Mucosa of descending colon (tissue), 3 donors: Measurements from ENCODE around the gene GPATCH11. TPM values are rescaled to one million over a fixed set of nuclear protein-coding genes. Genes with fewer than 3 reads are reported as not detected.

Experiments used
- ATAC-seq: fragments of 200-7000 bp; cut with Tn5 transposase; one replicate; pipeline ENCODE4 v1.9.1; 2020; ENCODE audit warnings: mild to moderate bottlenecking, moderate library complexity
- DNase-seq, 3 donors: peaks; one replicate each; pipeline ENCODE4 v3.0.0-alpha.2; 2020
- H3K36me3 ChIP-seq: fragments of 200-600 bp; one replicate; pipeline ENCODE4 v1.8.0; 2021; ENCODE audit warnings: low read depth, mild to moderate bottlenecking
- H3K4me1 ChIP-seq: fragments of 200-600 bp; one replicate; pipeline ENCODE4 v1.8.0; 2021; ENCODE audit warnings: low read depth, mild to moderate bottlenecking
- H3K4me3 ChIP-seq: fragments of 200-600 bp; one replicate; pipeline ENCODE4 v1.8.0; 2021; ENCODE audit warnings: mild to moderate bottlenecking
- H3K9me3 ChIP-seq: fragments of 200-600 bp; one replicate; pipeline ENCODE4 v1.8.0; 2021; ENCODE audit warnings: mild to moderate bottlenecking
- intact Hi-C, 2 donors: fragments of 100-400 bp; cut with DNase I in 1 of 2; cut with micrococcal nuclease in 1 of 2; formaldehyde crosslinking; loops; one replicate each; pipeline versions ENCODE4 v1.11.0 to v1.11.1; 2022; cut with DNase I, micrococcal nuclease
- total RNA-seq, 3 donors: library from RNA; stranded (reverse); fragmentation: NEBNext Ultra II Directional in 2 of 3; extraction: Animal tissue kit (Norgen Biotek cat#: 25700) in 2 of 3; gene quantifications; one replicate each; pipeline versions ENCODE4 v1.2.1 to v1.2.4, GENCODE V29; 2021 to 2023
- TF ChIP-seq, protein P1 (sequence below): fragments of 200-600 bp; IDR thresholded peaks from one replicate; pipeline ENCODE4 v1.8.0; 2022; ENCODE audit warnings: antibody characterized with exemption, mild to moderate bottlenecking
- donor health status: DM: no; HTN: no; CAD: no; lungs with moderate emphysema.
- donor health status: DM: no; HTN: no; CAD: no.
- donor health status: DM: no; HTN: yes; CAD: no.

GPATCH11 gene
- total RNA-seq, 3 donors from 2014 or later = 5.6 to 7.8 (median 6.4) TPM

DNA sequence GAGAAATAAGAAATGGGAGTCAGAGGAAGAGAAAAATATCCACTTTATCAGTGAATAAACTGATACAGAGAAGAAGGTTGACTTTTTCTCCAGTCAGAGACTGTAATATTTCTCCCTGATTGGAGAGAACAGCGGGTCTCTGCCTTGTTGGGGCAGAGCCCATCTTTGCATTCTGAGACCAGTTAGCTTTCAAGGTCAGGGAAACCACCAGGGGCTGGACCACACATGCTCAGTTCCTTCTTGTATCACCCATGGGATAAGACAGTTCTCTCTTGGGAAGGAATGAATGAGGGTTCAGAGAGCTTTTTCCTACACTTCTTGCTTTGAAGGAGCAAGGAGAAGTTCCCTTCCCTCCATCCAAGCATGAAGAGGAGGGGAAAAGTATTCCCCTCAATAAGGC is 12.2 kb downstream of the GPATCH11 start:
- TF ChIP-seq, protein P1, sequence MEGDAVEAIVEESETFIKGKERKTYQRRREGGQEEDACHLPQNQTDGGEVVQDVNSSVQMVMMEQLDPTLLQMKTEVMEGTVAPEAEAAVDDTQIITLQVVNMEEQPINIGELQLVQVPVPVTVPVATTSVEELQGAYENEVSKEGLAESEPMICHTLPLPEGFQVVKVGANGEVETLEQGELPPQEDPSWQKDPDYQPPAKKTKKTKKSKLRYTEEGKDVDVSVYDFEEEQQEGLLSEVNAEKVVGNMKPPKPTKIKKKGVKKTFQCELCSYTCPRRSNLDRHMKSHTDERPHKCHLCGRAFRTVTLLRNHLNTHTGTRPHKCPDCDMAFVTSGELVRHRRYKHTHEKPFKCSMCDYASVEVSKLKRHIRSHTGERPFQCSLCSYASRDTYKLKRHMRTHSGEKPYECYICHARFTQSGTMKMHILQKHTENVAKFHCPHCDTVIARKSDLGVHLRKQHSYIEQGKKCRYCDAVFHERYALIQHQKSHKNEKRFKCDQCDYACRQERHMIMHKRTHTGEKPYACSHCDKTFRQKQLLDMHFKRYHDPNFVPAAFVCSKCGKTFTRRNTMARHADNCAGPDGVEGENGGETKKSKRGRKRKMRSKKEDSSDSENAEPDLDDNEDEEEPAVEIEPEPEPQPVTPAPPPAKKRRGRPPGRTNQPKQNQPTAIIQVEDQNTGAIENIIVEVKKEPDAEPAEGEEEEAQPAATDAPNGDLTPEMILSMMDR = no peak
- no peaks in the 10 kb centered on the region for H3K4me1 ChIP-seq
- no peaks in the 10 kb centered on the region for H3K9me3 ChIP-seq
- no peak overlapping the region for H3K4me3 ChIP-seq
- intact Hi-C loops = no loop called here
- no peak for ATAC-seq
- no peaks in the 10 kb centered on the region for H3K36me3 ChIP-seq
- DNase-seq = no peak

DNA sequence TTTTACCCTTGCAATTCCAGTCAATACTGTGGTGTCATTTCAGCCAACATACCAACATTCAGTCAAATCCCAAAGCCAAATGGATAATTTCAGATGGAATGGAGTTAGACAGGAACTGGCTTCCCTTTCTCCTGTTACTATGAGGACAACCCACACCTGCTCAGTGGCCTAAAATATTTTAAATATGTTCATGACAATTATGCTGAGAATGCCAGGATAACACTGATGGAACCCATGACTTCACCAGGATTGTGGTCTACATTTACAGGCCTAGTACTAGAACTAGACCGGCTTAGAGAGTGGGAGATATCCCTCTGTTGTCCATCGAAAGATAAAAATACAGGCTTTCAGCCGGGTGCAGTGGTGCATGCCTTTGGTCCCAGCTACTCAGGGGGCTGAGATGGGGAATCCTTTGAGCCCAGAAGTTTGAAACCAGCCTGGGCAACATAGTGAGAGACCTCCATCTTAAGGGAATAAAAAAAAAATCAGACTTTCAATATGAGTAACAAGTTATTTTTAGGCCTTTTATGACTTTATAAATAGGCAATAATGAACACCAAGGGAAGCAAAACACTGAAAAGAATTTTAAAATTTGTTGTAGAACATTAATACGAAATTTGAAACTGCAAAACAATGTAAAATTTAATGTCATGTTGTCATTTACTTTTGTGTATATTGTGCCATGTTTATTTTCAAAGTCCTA is 14.2 kb downstream of the GPATCH11 start:
- ATAC-seq (no peak), DNase-seq (no peak)
- intact Hi-C loops = no loop called here
- Histone ChIP-seq H3K4me1 (no peaks in the 10 kb centered on the region), H3K36me3 (no peaks in the 10 kb centered on the region), H3K4me3 (no peak overlapping the region), H3K9me3 (no peaks in the 10 kb centered on the region)
- TF ChIP-seq, protein P1 = no peak

DNA sequence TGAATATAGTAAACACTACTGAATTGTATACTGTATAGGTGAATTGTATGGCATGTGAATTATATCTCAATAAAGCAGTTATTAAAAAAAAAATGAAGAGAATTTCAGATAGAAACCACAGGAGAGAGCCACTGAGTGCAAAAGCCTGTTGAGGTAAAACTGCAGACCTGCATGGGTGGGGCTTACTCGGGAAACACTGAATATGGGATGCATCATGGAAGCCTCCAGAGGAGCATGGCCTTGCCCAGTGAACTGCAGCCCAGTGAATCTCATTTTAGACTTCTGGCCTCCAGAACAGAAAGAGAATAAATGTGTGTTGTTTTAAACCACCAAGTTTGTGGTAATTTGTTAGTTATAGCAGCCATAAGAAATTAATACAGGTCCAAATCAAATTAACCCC is 15.7 kb downstream of the GPATCH11 start:
- no peak overlapping the region for H3K4me3 ChIP-seq
- intact Hi-C loops = no loop called here
- no peak for DNase-seq
- no peaks in the 10 kb centered on the region for H3K36me3 ChIP-seq
- TF ChIP-seq, protein P1 = no peak
- H3K4me1 ChIP-seq = no peaks in the 10 kb centered on the region
- H3K9me3 ChIP-seq = no peaks in the 10 kb centered on the region
- no peak for ATAC-seq

DNA sequence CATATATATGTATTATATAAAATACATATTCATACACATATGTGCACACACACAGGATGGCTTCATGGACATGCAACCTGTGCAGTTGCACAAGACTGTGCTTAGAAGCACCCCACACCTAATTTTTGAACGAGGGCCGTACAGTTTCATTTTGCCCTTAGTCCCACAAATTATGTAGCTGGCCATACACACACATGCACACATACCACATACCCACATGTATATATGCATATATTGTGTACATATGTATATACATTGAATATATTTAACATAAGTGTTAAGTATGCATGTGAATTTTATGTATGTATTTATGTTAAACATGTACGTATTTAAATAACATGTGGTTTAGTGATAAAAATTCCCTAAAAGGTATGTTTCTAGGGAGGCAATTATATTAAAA is 18.3 kb downstream of the GPATCH11 start:
- TF ChIP-seq, protein P1 = no peak
- H3K4me3 ChIP-seq = no peak overlapping the region
- H3K36me3 ChIP-seq = no peaks in the 10 kb centered on the region
- no peak for ATAC-seq
- no peak for DNase-seq
- H3K4me1 ChIP-seq = no peaks in the 10 kb centered on the region
- intact Hi-C loops = no loop called here
- H3K9me3 ChIP-seq = no peaks in the 10 kb centered on the region

DNA sequence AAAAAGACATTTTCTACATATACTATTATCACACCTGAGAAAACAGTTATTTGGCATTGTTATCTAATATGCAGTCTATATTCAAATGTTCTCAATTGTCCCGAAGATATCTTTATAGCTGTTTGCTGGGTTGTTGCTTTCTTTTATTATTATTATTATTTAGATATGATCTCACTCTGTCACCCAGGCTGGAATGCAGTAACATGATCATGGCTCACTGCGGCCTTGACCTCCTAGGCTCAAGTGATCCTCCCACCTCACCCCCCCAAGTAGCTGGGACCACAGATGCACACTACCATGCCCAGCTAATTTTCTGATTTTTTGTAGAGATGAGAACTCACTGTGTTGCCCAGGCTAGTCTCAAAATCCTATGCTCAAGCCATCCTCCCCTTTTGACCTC is 19.9 kb downstream of the GPATCH11 start:
- Histone ChIP-seq H3K4me1 (no peaks in the 10 kb centered on the region), H3K4me3 (no peak overlapping the region), H3K9me3 (no peaks in the 10 kb centered on the region), H3K36me3 (no peaks in the 10 kb centered on the region)
- DNase-seq (no peak), ATAC-seq (no peak)
- intact Hi-C loops = no loop called here
- TF ChIP-seq, protein P1 = no peak

DNA sequence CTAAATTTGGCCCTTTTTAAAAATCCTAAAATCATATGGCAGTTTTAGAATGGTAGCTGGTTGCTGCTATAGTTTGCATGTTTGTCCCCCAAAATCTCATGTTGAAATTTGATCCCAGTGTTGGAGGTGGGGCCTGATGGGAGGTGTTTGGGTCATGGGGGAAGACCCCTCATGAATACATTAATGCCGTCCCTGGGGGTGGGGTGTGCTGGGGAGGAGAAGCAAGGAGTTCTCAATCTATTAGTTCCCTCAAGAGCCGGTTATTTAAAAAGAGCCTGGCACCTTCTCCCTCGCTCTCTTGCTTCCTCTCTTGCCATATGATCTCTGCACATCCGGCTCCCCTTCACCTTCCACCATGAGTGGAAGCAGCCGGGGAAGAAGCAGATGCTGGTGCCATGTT is 20.8 kb downstream of the GPATCH11 start:
- DNase-seq = no peak
- H3K36me3 ChIP-seq = no peaks in the 10 kb centered on the region
- H3K4me1 ChIP-seq = no peaks in the 10 kb centered on the region
- ATAC-seq = no peak
- TF ChIP-seq, protein P1 = no peak
- no peak overlapping the region for H3K4me3 ChIP-seq
- no peaks in the 10 kb centered on the region for H3K9me3 ChIP-seq
- intact Hi-C loops = no loop called here
